ENCODE data around the gene PHOSPHO1. TPM values are rescaled to one million over a fixed set of nuclear protein-coding genes. Genes with fewer than 3 reads are reported as not detected.

Gene PHOSPHO1
- total RNA-seq, 5 donors from 2014 or later (not counting 1 experiment from before 2014, with no cell fraction given): 0.13 TPM; not detected in 4

GRCh38 chr17:49200423-49201083, 30.0 kb downstream of the PHOSPHO1 start:
- Mint-ChIP-seq H3K9me3 (no peaks in the 10 kb centered on the region), H3K27me3 (no peaks in the 10 kb centered on the region), H3K4me3 (no peak overlapping the region), H3K27ac (no peak overlapping the region), H3K4me1 (peaks cover 0 to 5% (median 4%) of the 10 kb centered on the region in 3 donors), H3K36me3 (no peaks in the 10 kb centered on the region)
- H3K36me3 ChIP-seq (ENCODE audit: control insufficient read depth in 2 of 2, extremely low read depth in 1 of 2, insufficient read depth in 1 of 2, low read length in 1 of 2): no peaks in the 10 kb centered on the region
- no peak for ATAC-seq (replicated peaks in 1 of 4)
- 92% methylated on average over 5 of the region's 13 CpGs for WGBS (ENCODE audit: insufficient coverage)
- H3K4me3 ChIP-seq (ENCODE audit: control insufficient read depth in 1 of 2, extremely low read depth in 1 of 2, low read length in 1 of 2): no peak overlapping the region
- no peaks in the 10 kb centered on the region for H3K27me3 ChIP-seq (replicated peaks in 1 of 2; ENCODE audit: control insufficient read depth in 2 of 2, extremely low read depth in 1 of 2, insufficient read depth in 2 of 2, low read length in 1 of 2)
- CTCF ChIA-PET: no interaction called here
- no peak for DNase-seq
- H3K9me3 ChIP-seq: no peaks in the 10 kb centered on the region
- H3K27ac ChIP-seq (ENCODE audit: low read length): no peak overlapping the region
- POLR2A ChIA-PET: no interaction called here
- H3K4me1 ChIP-seq (ENCODE audit: control insufficient read depth in 1 of 2, extremely low read depth in 1 of 2, insufficient read depth in 2 of 2, low read length in 2 of 2): no peaks in the 10 kb centered on the region

GRCh38 chr17:49198211-49198610, 32.4 kb downstream of the PHOSPHO1 start:
- Mint-ChIP-seq H3K4me3 (no peak overlapping the region), H3K27ac (no peak overlapping the region), H3K36me3 (no peaks in the 10 kb centered on the region), H3K9me3 (no peaks in the 10 kb centered on the region), H3K27me3 (no peaks in the 10 kb centered on the region), H3K4me1 (peaks cover 7 to 13% (median 12%) of the 10 kb centered on the region in 3 donors)
- ATAC-seq (replicated peaks in 1 of 4) (no peak), DNase-seq (no peak)
- ChIA-PET CTCF (interaction anchor here in 1 of 2 donors (0.7 kb wide), 1 partner anchor 17 kb away, joined by 3 read pairs; no protein-coding TSS in a partner anchor), POLR2A (no interaction called here)
- Histone ChIP-seq H3K27me3 (replicated peaks in 1 of 2; ENCODE audit: control insufficient read depth in 2 of 2, extremely low read depth in 1 of 2, insufficient read depth in 2 of 2, low read length in 1 of 2) (no peaks in the 10 kb centered on the region), H3K36me3 (ENCODE audit: control insufficient read depth in 2 of 2, extremely low read depth in 1 of 2, insufficient read depth in 1 of 2, low read length in 1 of 2) (no peaks in the 10 kb centered on the region), H3K27ac (ENCODE audit: low read length) (no peak overlapping the region), H3K4me3 (ENCODE audit: control insufficient read depth in 1 of 2, extremely low read depth in 1 of 2, low read length in 1 of 2) (no peak overlapping the region), H3K4me1 (ENCODE audit: control insufficient read depth in 1 of 2, extremely low read depth in 1 of 2, insufficient read depth in 2 of 2, low read length in 2 of 2) (peaks cover 4 to 8% of the 10 kb centered on the region in 2 experiments), H3K9me3 (no peaks in the 10 kb centered on the region)
- no CpG with 5 or more reads among the region's 2 CpGs for WGBS (ENCODE audit: insufficient coverage)

- ChIA-PET POLR2A (no interaction called here), CTCF (no interaction called here)
- H3K27me3 Mint-ChIP-seq: no peaks in the 10 kb centered on the region
- ATAC-seq (replicated peaks in 1 of 4): no peak
- H3K4me1 Mint-ChIP-seq: peaks cover 13 to 20% (median 15%) of the 10 kb centered on the region in 3 donors
- H3K4me3 Mint-ChIP-seq: no peak overlapping the region
- H3K27me3 ChIP-seq (replicated peaks in 1 of 2; ENCODE audit: control insufficient read depth in 2 of 2, extremely low read depth in 1 of 2, insufficient read depth in 2 of 2, low read length in 1 of 2): no peaks in the 10 kb centered on the region
- peaks cover 4 to 12% of the 10 kb centered on the region in 2 experiments for H3K4me1 ChIP-seq (ENCODE audit: control insufficient read depth in 1 of 2, extremely low read depth in 1 of 2, insufficient read depth in 2 of 2, low read length in 2 of 2)
- H3K9me3 ChIP-seq: no peaks in the 10 kb centered on the region
- WGBS (ENCODE audit: insufficient coverage): 88% methylated on average over 2 of the region's 5 CpGs
- no peak overlapping the region for H3K27ac Mint-ChIP-seq
- DNase-seq: no peak
- no peak overlapping the region for H3K4me3 ChIP-seq (ENCODE audit: control insufficient read depth in 1 of 2, extremely low read depth in 1 of 2, low read length in 1 of 2)
- no peaks in the 10 kb centered on the region for H3K36me3 Mint-ChIP-seq
- no peaks in the 10 kb centered on the region for H3K36me3 ChIP-seq (ENCODE audit: control insufficient read depth in 2 of 2, extremely low read depth in 1 of 2, insufficient read depth in 1 of 2, low read length in 1 of 2)
- no peak overlapping the region for H3K27ac ChIP-seq (ENCODE audit: low read length)
- H3K9me3 Mint-ChIP-seq: no peaks in the 10 kb centered on the region
These were observed 33.1 kb downstream of the PHOSPHO1 start for GRCh38 chr17:49197346-49197998.

- Mint-ChIP-seq H3K4me3 (no peak overlapping the region), H3K4me1 (peaks cover 17 to 25% (median 24%) of the 10 kb centered on the region in 3 donors), H3K27ac (no peak overlapping the region), H3K9me3 (no peaks in the 10 kb centered on the region), H3K36me3 (no peaks in the 10 kb centered on the region), H3K27me3 (no peaks in the 10 kb centered on the region)
- Histone ChIP-seq H3K4me1 (ENCODE audit: control insufficient read depth in 1 of 2, extremely low read depth in 1 of 2, insufficient read depth in 2 of 2, low read length in 2 of 2) (peaks cover 4 to 20% of the 10 kb centered on the region in 2 experiments), H3K9me3 (no peaks in the 10 kb centered on the region), H3K27ac (ENCODE audit: low read length) (no peak overlapping the region), H3K36me3 (ENCODE audit: control insufficient read depth in 2 of 2, extremely low read depth in 1 of 2, insufficient read depth in 1 of 2, low read length in 1 of 2) (no peaks in the 10 kb centered on the region), H3K27me3 (replicated peaks in 1 of 2; ENCODE audit: control insufficient read depth in 2 of 2, extremely low read depth in 1 of 2, insufficient read depth in 2 of 2, low read length in 1 of 2) (no peaks in the 10 kb centered on the region), H3K4me3 (ENCODE audit: control insufficient read depth in 1 of 2, extremely low read depth in 1 of 2, low read length in 1 of 2) (no peak overlapping the region)
- no CpG with 5 or more reads among the region's 3 CpGs for WGBS (ENCODE audit: insufficient coverage)
- POLR2A ChIA-PET: no interaction called here
- CTCF ChIA-PET: no interaction called here
- DNase-seq: no peak
- ATAC-seq (replicated peaks in 1 of 4): no peak
These were observed 34.1 kb downstream of the PHOSPHO1 start for GRCh38 chr17:49196520-49196919.

GRCh38 chr17:49195751-49196150, 34.8 kb downstream of the PHOSPHO1 start:
- Histone ChIP-seq H3K27ac (ENCODE audit: low read length) (no peak overlapping the region), H3K4me3 (ENCODE audit: control insufficient read depth in 1 of 2, extremely low read depth in 1 of 2, low read length in 1 of 2) (no peak overlapping the region), H3K36me3 (ENCODE audit: control insufficient read depth in 2 of 2, extremely low read depth in 1 of 2, insufficient read depth in 1 of 2, low read length in 1 of 2) (no peaks in the 10 kb centered on the region), H3K4me1 (ENCODE audit: control insufficient read depth in 1 of 2, extremely low read depth in 1 of 2, insufficient read depth in 2 of 2, low read length in 2 of 2) (peaks cover 4 to 24% of the 10 kb centered on the region in 2 experiments), H3K9me3 (no peaks in the 10 kb centered on the region), H3K27me3 (replicated peaks in 1 of 2; ENCODE audit: control insufficient read depth in 2 of 2, extremely low read depth in 1 of 2, insufficient read depth in 2 of 2, low read length in 1 of 2) (no peaks in the 10 kb centered on the region)
- CTCF ChIA-PET: no interaction called here
- Mint-ChIP-seq H3K4me1 (peaks cover 21 to 29% (median 28%) of the 10 kb centered on the region in 3 donors), H3K27me3 (no peaks in the 10 kb centered on the region), H3K27ac (peak overlapping the region in 1 of 2 donors; percentile 49), H3K36me3 (no peaks in the 10 kb centered on the region), H3K9me3 (no peaks in the 10 kb centered on the region), H3K4me3 (no peak overlapping the region)
- POLR2A ChIA-PET: no interaction called here
- no CpG with 5 or more reads among the region's 4 CpGs for WGBS (ENCODE audit: insufficient coverage)
- no peak for DNase-seq
- no peak for ATAC-seq (replicated peaks in 1 of 4)

- H3K4me1 ChIP-seq (ENCODE audit: control insufficient read depth in 1 of 2, extremely low read depth in 1 of 2, insufficient read depth in 2 of 2, low read length in 2 of 2): peaks cover 4 to 27% of the 10 kb centered on the region in 2 experiments
- DNase-seq (no peak), ATAC-seq (replicated peaks in 1 of 4) (no peak)
- H3K36me3 ChIP-seq (ENCODE audit: control insufficient read depth in 2 of 2, extremely low read depth in 1 of 2, insufficient read depth in 1 of 2, low read length in 1 of 2): no peaks in the 10 kb centered on the region
- H3K27me3 Mint-ChIP-seq: no peaks in the 10 kb centered on the region
- WGBS (ENCODE audit: insufficient coverage): no CpG with 5 or more reads among the region's 3 CpGs
- no peaks in the 10 kb centered on the region for H3K9me3 Mint-ChIP-seq
- peaks cover 23 to 35% (median 31%) of the 10 kb centered on the region in 3 donors for H3K4me1 Mint-ChIP-seq
- ChIA-PET POLR2A (interaction anchor here in 1 of 2 donors (0.5 to 0.9 kb wide), 2 partner anchors 18 to 363 kb away, joined by 3 to 4 read pairs; no protein-coding TSS in a partner anchor), CTCF (interaction anchor here (0.7 to 1.1 kb wide), 3 partner anchors 14 to 163 kb away, joined by 3 read pairs; no protein-coding TSS in a partner anchor)
- no peaks in the 10 kb centered on the region for H3K9me3 ChIP-seq
- H3K4me3 Mint-ChIP-seq: peak overlapping the region; percentile 44 to 89 (median 83)
- no peaks in the 10 kb centered on the region for H3K27me3 ChIP-seq (replicated peaks in 1 of 2; ENCODE audit: control insufficient read depth in 2 of 2, extremely low read depth in 1 of 2, insufficient read depth in 2 of 2, low read length in 1 of 2)
- peak overlapping the region; percentile 81 to 99 for H3K27ac Mint-ChIP-seq
- H3K27ac ChIP-seq (ENCODE audit: low read length): no peak overlapping the region
- no peaks in the 10 kb centered on the region for H3K36me3 Mint-ChIP-seq
- H3K4me3 ChIP-seq (ENCODE audit: control insufficient read depth in 1 of 2, extremely low read depth in 1 of 2, low read length in 1 of 2): no peak overlapping the region
These were observed 36.3 kb downstream of the PHOSPHO1 start for GRCh38 chr17:49194297-49194607.

Data from T-cell (primary cell).